ENCODE data around the gene PRSS33.

Gene PRSS33

GRCh38 chr16:2782583-2783351, 4.6 kb downstream of the PRSS33 start:
- TF ChIP-seq GATA2 (IDR thresholded peaks at IDR 0.05; ENCODE audit: low read depth, low read length) (no peak), GATA3 (IDR thresholded peaks at IDR 0.05; ENCODE audit: low read depth, low read length) (no peak)

- no peak for TF ChIP-seq GATA3 (IDR thresholded peaks at IDR 0.05; ENCODE audit: low read depth, low read length)
- no peak for TF ChIP-seq GATA2 (IDR thresholded peaks at IDR 0.05; ENCODE audit: low read depth, low read length)
Measured at GRCh38 chr16:2779978-2780898, 7.1 kb downstream of the PRSS33 start.

- TF ChIP-seq GATA2 (IDR thresholded peaks at IDR 0.05; ENCODE audit: low read depth, low read length) (no peak), GATA3 (IDR thresholded peaks at IDR 0.05; ENCODE audit: low read depth, low read length) (no peak)
Measured at GRCh38 chr16:2779151-2779920, 8.0 kb downstream of the PRSS33 start.

- TF ChIP-seq GATA3 (IDR thresholded peaks at IDR 0.05; ENCODE audit: low read depth, low read length) (no peak), GATA2 (IDR thresholded peaks at IDR 0.05; ENCODE audit: low read depth, low read length) (no peak)
Measured at GRCh38 chr16:2778630-2778958, 8.8 kb downstream of the PRSS33 start.

- no peak for TF ChIP-seq GATA2 (IDR thresholded peaks at IDR 0.05; ENCODE audit: low read depth, low read length)
- no peak for TF ChIP-seq GATA3 (IDR thresholded peaks at IDR 0.05; ENCODE audit: low read depth, low read length)
Measured at GRCh38 chr16:2777903-2778629, 9.3 kb downstream of the PRSS33 start.

GRCh38 chr16:2777231-2777902, 10.0 kb downstream of the PRSS33 start, which contains the start of gene ELOB:
Gene ELOB (minus strand): TSS chr16:2777280. CDS start chr16:2777239, 41 bp downstream.
- no peak for TF ChIP-seq GATA2 (IDR thresholded peaks at IDR 0.05; ENCODE audit: low read depth, low read length)
- no peak for TF ChIP-seq GATA3 (IDR thresholded peaks at IDR 0.05; ENCODE audit: low read depth, low read length)

GRCh38 chr16:2776500-2777139, 10.7 kb downstream of the PRSS33 start:
- no peak for TF ChIP-seq GATA3 (IDR thresholded peaks at IDR 0.05; ENCODE audit: low read depth, low read length)
- TF ChIP-seq GATA2 (IDR thresholded peaks at IDR 0.05; ENCODE audit: low read depth, low read length), result no peak

GRCh38 chr16:2775765-2776499, 11.4 kb downstream of the PRSS33 start:
- no peak for TF ChIP-seq GATA3 (IDR thresholded peaks at IDR 0.05; ENCODE audit: low read depth, low read length)
- no peak for TF ChIP-seq GATA2 (IDR thresholded peaks at IDR 0.05; ENCODE audit: low read depth, low read length)

GRCh38 chr16:2775131-2775716, 12.1 kb downstream of the PRSS33 start:
- TF ChIP-seq GATA3 (IDR thresholded peaks at IDR 0.05; ENCODE audit: low read depth, low read length), result no peak
- TF ChIP-seq GATA2 (IDR thresholded peaks at IDR 0.05; ENCODE audit: low read depth, low read length), result no peak

- TF ChIP-seq GATA3 (IDR thresholded peaks at IDR 0.05; ENCODE audit: low read depth, low read length), result no peak
- no peak for TF ChIP-seq GATA2 (IDR thresholded peaks at IDR 0.05; ENCODE audit: low read depth, low read length)
Measured at GRCh38 chr16:2774161-2774891, 13.0 kb downstream of the PRSS33 start.

Measured in SH-SY5Y (cell line).